Panc1 (cell line): ENCODE measurements around the gene ANKMY1. TPM values are rescaled to one million over a fixed set of nuclear protein-coding genes. Genes with fewer than 3 reads are reported as not detected.

ENCODE experiments used
- ATAC-seq: fragments of 200-7000 bp; cut with Tn5 transposase; 2 replicates; pipeline ENCODE4 v1.9.1; 2020; ENCODE audit warnings: mild to moderate bottlenecking, moderate library complexity
- BruUV-seq: library from RNA; stranded (reverse); fragments of 400-500 nt; replicated peaks from 2 replicates; lab custom pipeline; 2021; lab: Mats Ljungman, UMichigan
- CTCF ChIA-PET: fragments of 300-600 bp; sonication (Branson Sonifier 250); formaldehyde crosslinking; loops from one replicate; lab custom pipeline; 2022; ENCODE audit warnings: antibody characterized with exemption; lab: Charles Lee
- POLR2A ChIA-PET: fragments of 300-600 bp; sonication (Branson Sonifier 250); formaldehyde crosslinking; loops from one replicate; lab custom pipeline; 2022; ENCODE audit warnings: antibody characterized with exemption; lab: Charles Lee
- DNase-seq: peaks from one replicate; pipeline ENCODE4 v3.0.0-alpha.2; 2010; ENCODE audit warnings: low read depth, low spot score
- H3K27ac ChIP-seq: 2 replicates; pipeline ENCODE4 v1.5.1; 2011; ENCODE audit warnings: mild to moderate bottlenecking, low read length, inconsistent platforms
- H3K27me3 ChIP-seq: fragments of 200-500 bp; sonication (Bioruptor generic); 2 replicates; pipeline ENCODE4 v1.6.0; 2014; ENCODE audit warnings: low read length, inconsistent platforms; ENCODE audit not compliant: control insufficient read depth, insufficient read depth
- H3K36me3 ChIP-seq: fragments of 200-500 bp; sonication (Bioruptor generic); 2 replicates; pipeline ENCODE4 v1.5.1; 2014; ENCODE audit warnings: inconsistent platforms, mild to moderate bottlenecking, low read length, moderate library complexity; ENCODE audit not compliant: control insufficient read depth, insufficient read depth
- H3K4me1 ChIP-seq: 2 replicates; pipeline ENCODE4 v1.5.1; 2011; ENCODE audit warnings: inconsistent platforms, mild to moderate bottlenecking, low read length, moderate library complexity; ENCODE audit not compliant: control insufficient read depth, insufficient read depth
- H3K4me3 ChIP-seq, 2 experiments: 2 replicates each; pipeline ENCODE4 v1.5.1; 2011 to 2012; ENCODE audit warnings: low read depth in 2 of 2, low read length in 2 of 2, mild to moderate bottlenecking in 2 of 2, inconsistent platforms in 1 of 2, moderate library complexity in 1 of 2
- H3K9me3 ChIP-seq: fragments of 200-500 bp; sonication (Bioruptor generic); 2 replicates; pipeline ENCODE4 v1.5.1; 2014; ENCODE audit warnings: low read depth, mild to moderate bottlenecking, inconsistent platforms, low read length, moderate library complexity; ENCODE audit not compliant: control insufficient read depth, insufficient read depth
- CTCF ChIP-seq: fragments of 450-650 bp; IDR thresholded peaks from 2 replicates; pipeline ENCODE4 v1.5.1; 2017; ENCODE audit warnings: mild to moderate bottlenecking
- POLR2AphosphoS5 ChIP-seq: IDR thresholded peaks from 2 replicates; pipeline ENCODE4 v1.6.1; 2012; ENCODE audit warnings: mild to moderate bottlenecking, low read depth, low read length, moderate library complexity
- REST ChIP-seq, 2 experiments: IDR thresholded peaks; 2 replicates each; pipeline ENCODE4 v1.6.1; 2011 to 2012; ENCODE audit warnings: low read depth in 2 of 2, control low read depth in 1 of 2, low read length in 1 of 2, mild to moderate bottlenecking in 1 of 2, moderate library complexity in 1 of 2; ENCODE audit not compliant: insufficient read depth in 1 of 2
- SIN3A ChIP-seq: IDR thresholded peaks from 2 replicates; pipeline ENCODE4 v1.6.1; 2012; ENCODE audit warnings: low read depth, mild to moderate bottlenecking, low read length, moderate library complexity, borderline replicate concordance; ENCODE audit not compliant: insufficient read depth
- TCF7L2 ChIP-seq: IDR thresholded peaks from 2 replicates; pipeline ENCODE4 v1.6.1; 2011; ENCODE audit warnings: mild to moderate bottlenecking, low read depth, low read length, inconsistent platforms
- in situ Hi-C: cut with HindIII; loops from 2 replicates; pipeline ENCODE4 v1.10.0; 2016; ENCODE audit warnings: low sequenced_read_pairs, low pct_unique_long_range_greater_than_20kb
- intact Hi-C: fragments of 100-400 bp; cut with micrococcal nuclease; formaldehyde crosslinking; loops from one replicate; pipeline ENCODE4 v1.10.0; 2022; ENCODE audit not compliant: unreplicated experiment
- total RNA-seq: library from RNA; stranded (reverse); gene quantifications from one replicate; pipeline ENCODE4 v1.2.1, GENCODE V29; 2021; ENCODE audit not compliant: unreplicated experiment

The ANKMY1 gene
- total RNA-seq, 1 experiment from 2014 or later = 19.5 TPM

- Histone ChIP-seq H3K4me3 (no peak overlapping the region), H3K36me3 (no peaks in the 10 kb centered on the region), H3K27ac (no peak overlapping the region), H3K4me1 (no peaks in the 10 kb centered on the region), H3K27me3 (no peaks in the 10 kb centered on the region), H3K9me3 (no peaks in the 10 kb centered on the region)
- TF ChIP-seq CTCF = no peak
- ChIA-PET POLR2A (no interaction called here), CTCF (no interaction called here)
- no TSS peak for BruUV-seq
- in situ Hi-C loops (no loop called here), intact Hi-C loops (no loop called here)
- DNase-seq (no peak), ATAC-seq (no peak)
Measured at GRCh38 chr2:240596491-240596931, 38.7 kb upstream of the ANKMY1 start.

- in situ Hi-C loops = no loop called here
- H3K27ac ChIP-seq = no peak overlapping the region
- no peaks in the 10 kb centered on the region for H3K9me3 ChIP-seq
- no TSS peak for BruUV-seq
- H3K4me1 ChIP-seq = no peaks in the 10 kb centered on the region
- no peaks in the 10 kb centered on the region for H3K27me3 ChIP-seq
- DNase-seq (no peak), ATAC-seq (no peak)
- H3K4me3 ChIP-seq = no peak overlapping the region
- intact Hi-C loops = no loop called here
- ChIA-PET POLR2A (no interaction called here), CTCF (no interaction called here)
- TF ChIP-seq POLR2AphosphoS5 = no peak
- H3K36me3 ChIP-seq = no peaks in the 10 kb centered on the region
Measured at GRCh38 chr2:240596080-240596460, 38.3 kb upstream of the ANKMY1 start.

- H3K27ac ChIP-seq = no peak overlapping the region
- no peaks in the 10 kb centered on the region for H3K4me1 ChIP-seq
- H3K27me3 ChIP-seq = no peaks in the 10 kb centered on the region
- POLR2A ChIA-PET = no interaction called here
- TF ChIP-seq SIN3A (no peak), POLR2AphosphoS5 (no peak), TCF7L2 (no peak)
- CTCF ChIA-PET = no interaction called here
- no peak overlapping the region for H3K4me3 ChIP-seq
- DNase-seq (no peak), ATAC-seq (peak; percentile 67)
- H3K36me3 ChIP-seq = no peaks in the 10 kb centered on the region
- BruUV-seq = no TSS peak
- no peaks in the 10 kb centered on the region for H3K9me3 ChIP-seq
- intact Hi-C loops (no loop called here), in situ Hi-C loops (no loop called here)
Measured at GRCh38 chr2:240595381-240596079, 37.7 kb upstream of the ANKMY1 start.

GRCh38 chr2:240594511-240595380 is 37.0 kb upstream of the ANKMY1 start:
- no peak for DNase-seq
- no peak for ATAC-seq
- ChIA-PET CTCF (no interaction called here), POLR2A (no interaction called here)
- Histone ChIP-seq H3K36me3 (no peaks in the 10 kb centered on the region), H3K4me3 (no peak overlapping the region), H3K4me1 (no peaks in the 10 kb centered on the region), H3K27me3 (no peaks in the 10 kb centered on the region), H3K9me3 (no peaks in the 10 kb centered on the region), H3K27ac (no peak overlapping the region)
- BruUV-seq = no TSS peak
- intact Hi-C loops (no loop called here), in situ Hi-C loops (no loop called here)
- TF ChIP-seq TCF7L2 = no peak
- no peak for TF ChIP-seq SIN3A
- no peak for TF ChIP-seq CTCF
- TF ChIP-seq POLR2AphosphoS5 = no peak
- TF ChIP-seq REST (IDR thresholded peaks at IDR 0.05; ENCODE audit: insufficient read depth in 1 of 2, low read depth in 2 of 2, low read length in 1 of 2) = no peak
